Vagina (tissue), 2 donors: ENCODE measurements around the gene HSF2BP. TPM values are rescaled to one million over a fixed set of nuclear protein-coding genes. Genes with fewer than 3 reads are reported as not detected.
"Not testable (repeated sequence)": the region's sequence is repeated elsewhere in the genome, so short reads cannot be mapped to it uniquely, and the experiment has no call there.

ENCODE experiments used
- DNase-seq, 2 donors: peaks; one replicate each; pipeline ENCODE4 v3.0.0-alpha.2; 2017; ENCODE audit errors: extremely low spot score in 2 of 2
- H3K27ac ChIP-seq: fragments of 200-600 bp; sonication (generic); one replicate; pipeline ENCODE4 v1.5.1; 2019
- H3K27me3 ChIP-seq: fragments of 200-600 bp; sonication (generic); one replicate; pipeline ENCODE4 v1.5.1; 2019
- H3K36me3 ChIP-seq, 2 donors: fragments of 200-600 bp; sonication (generic); one replicate each; pipeline ENCODE4 v1.5.1; 2017 to 2019
- H3K4me1 ChIP-seq: fragments of 200-600 bp; sonication (generic); one replicate; pipeline ENCODE4 v1.5.1; 2019
- H3K4me3 ChIP-seq, 2 donors: fragments of 200-600 bp; sonication (generic); 1 replicate in 1 of 2; 2 replicates in 1 of 2; pipeline ENCODE4 v1.5.1; 2016 to 2019
- H3K9me3 ChIP-seq: fragments of 200-600 bp; sonication (generic); one replicate; pipeline ENCODE4 v1.5.1; 2019
- intact Hi-C: fragments of 100-400 bp; cut with DNase I; formaldehyde crosslinking; loops from one replicate; pipeline ENCODE4 v1.15.1; 2023
- total RNA-seq: library from RNA; depleted of rRNA; stranded (reverse); fragments of >200 nt; gene quantifications from one replicate; pipeline ENCODE4 v1.2.3, GENCODE V29; 2016

The HSF2BP gene
- total RNA-seq, 1 donor from 2014 or later = 2.7 TPM

GRCh38 chr21:43517701-43518100 is 141.6 kb downstream of the HSF2BP start:
- DNase-seq, H3K27ac ChIP-seq, H3K27me3 ChIP-seq, intact Hi-C loops, H3K4me1 ChIP-seq, H3K36me3 ChIP-seq, H3K9me3 ChIP-seq, H3K4me3 ChIP-seq: not testable (repeated sequence)

GRCh38 chr21:43516860-43517627 is 142.2 kb downstream of the HSF2BP start:
- DNase-seq, intact Hi-C loops, H3K4me1 ChIP-seq, H3K4me3 ChIP-seq, H3K27ac ChIP-seq, H3K27me3 ChIP-seq, H3K36me3 ChIP-seq, H3K9me3 ChIP-seq: not testable (repeated sequence)

- H3K36me3 ChIP-seq, DNase-seq, intact Hi-C loops, H3K27ac ChIP-seq, H3K27me3 ChIP-seq, H3K4me1 ChIP-seq, H3K4me3 ChIP-seq, H3K9me3 ChIP-seq: not testable (repeated sequence)
Measured at GRCh38 chr21:43516295-43516847, 142.9 kb downstream of the HSF2BP start.

DNA sequence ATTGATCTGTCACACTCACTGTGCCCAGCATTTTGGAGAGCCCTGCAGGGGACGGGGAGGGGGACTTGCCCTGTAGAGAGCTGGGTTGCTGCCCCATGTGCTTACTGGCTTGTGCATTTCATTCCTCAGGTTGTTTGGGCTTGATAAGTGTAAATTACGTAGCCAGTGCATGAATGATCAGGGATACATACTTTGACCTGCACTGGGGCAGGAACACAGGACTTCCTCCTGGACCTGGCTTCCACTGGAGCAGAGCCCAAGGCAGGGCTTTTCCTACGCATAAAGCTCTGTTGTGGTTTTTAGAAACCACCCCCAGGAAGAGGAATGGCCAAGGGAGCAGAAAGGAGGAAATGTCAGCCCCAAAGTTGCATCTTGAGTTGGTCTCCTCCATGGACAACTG is 144.5 kb downstream of the HSF2BP start:
- H3K36me3 ChIP-seq, intact Hi-C loops, H3K9me3 ChIP-seq, H3K4me1 ChIP-seq, H3K27me3 ChIP-seq, DNase-seq, H3K27ac ChIP-seq, H3K4me3 ChIP-seq: not testable (repeated sequence)

DNA sequence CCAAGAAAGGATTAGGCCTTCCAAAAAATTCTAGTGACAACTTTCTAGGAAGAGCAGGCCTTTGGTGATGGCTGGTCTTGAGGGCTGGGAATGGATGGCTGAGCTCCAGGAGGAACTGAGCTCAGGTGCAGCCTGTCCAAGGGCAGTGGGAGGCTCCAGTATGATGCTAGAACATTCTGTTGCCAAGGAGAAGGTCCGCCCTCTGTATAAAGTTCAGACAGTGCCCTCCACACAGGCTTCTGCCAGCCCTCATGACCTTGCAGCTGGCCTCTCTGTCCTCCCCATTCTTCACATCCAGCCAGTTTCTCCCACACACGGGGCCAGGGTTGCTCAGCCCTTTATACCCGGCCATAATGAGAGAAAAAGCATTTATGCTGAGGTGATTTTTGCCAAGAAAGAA is 146.3 kb downstream of the HSF2BP start:
- H3K27me3 ChIP-seq, H3K9me3 ChIP-seq, H3K4me3 ChIP-seq, intact Hi-C loops, H3K4me1 ChIP-seq, H3K36me3 ChIP-seq, H3K27ac ChIP-seq, DNase-seq: not testable (repeated sequence)

DNA sequence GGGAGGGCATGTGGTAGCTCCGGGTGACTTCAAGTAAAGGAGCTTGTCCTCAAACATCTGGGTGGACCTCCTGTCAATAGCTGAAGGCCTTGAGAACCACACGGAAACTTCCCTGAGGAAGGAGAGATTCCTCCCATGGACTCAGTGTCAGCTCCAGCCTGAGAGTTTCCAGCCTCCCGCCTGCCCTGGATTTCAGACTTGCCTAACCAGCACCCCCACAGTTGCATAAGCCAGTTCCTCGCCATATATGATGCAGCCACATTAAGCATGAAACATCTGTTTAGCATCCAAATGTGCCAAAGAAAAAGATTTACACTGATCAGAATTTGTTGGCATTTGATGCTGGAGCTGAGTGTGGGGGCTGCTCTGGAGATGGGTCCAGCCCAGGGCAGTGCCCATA is 148.1 kb downstream of the HSF2BP start:
- intact Hi-C loops, H3K36me3 ChIP-seq, DNase-seq: not testable (repeated sequence)

DNA sequence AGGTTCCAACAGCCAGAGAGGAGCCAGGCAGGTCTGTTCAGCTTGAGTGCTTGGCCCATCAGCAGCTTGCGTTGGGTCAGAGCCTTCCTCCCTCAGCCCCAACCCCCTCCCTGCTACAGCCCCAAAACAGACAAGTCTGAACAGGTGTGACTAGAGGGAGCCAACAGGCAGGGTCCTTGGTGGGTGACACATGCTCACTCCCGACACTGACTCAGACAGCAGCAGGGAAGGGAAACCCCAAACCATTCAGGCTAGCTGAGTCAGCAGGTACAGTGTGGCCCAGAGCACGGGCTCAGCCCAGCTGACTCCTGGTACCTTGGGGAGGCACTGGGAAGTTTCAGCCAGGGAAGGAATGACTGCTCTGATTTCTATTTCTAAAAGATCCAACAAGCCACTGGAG is 148.6 kb downstream of the HSF2BP start:
- intact Hi-C loops, H3K27ac ChIP-seq, H3K4me1 ChIP-seq, H3K27me3 ChIP-seq, H3K36me3 ChIP-seq, DNase-seq, H3K4me3 ChIP-seq, H3K9me3 ChIP-seq: not testable (repeated sequence)

More for the DNA sequence above, 148.1 kb downstream of the HSF2BP start:
- not testable (repeated sequence) for H3K27me3 ChIP-seq, H3K4me1 ChIP-seq, H3K27ac ChIP-seq, H3K4me3 ChIP-seq, H3K9me3 ChIP-seq

DNA sequence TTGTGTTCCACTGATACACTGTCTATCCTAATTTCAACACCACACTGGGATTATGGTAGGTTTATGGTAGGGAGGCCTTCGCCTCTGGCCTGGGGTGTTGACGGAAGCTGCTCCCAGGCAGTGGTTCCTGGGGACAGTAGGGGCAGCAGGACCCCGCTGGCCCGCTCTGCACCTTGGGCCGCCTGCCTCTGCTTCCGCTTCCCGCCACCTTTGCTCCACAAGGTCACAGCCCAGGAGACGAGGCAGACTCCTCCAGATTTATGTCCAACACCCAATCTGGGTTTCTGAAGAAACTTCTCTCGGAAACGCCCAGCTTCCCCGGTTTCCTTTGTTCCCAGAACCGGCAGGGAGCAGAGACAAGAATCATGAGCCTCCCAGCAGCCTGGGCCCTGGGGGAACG is 155.4 kb downstream of the HSF2BP start:
- H3K27ac ChIP-seq, H3K4me1 ChIP-seq, intact Hi-C loops, DNase-seq, H3K36me3 ChIP-seq, H3K27me3 ChIP-seq, H3K4me3 ChIP-seq, H3K9me3 ChIP-seq: not testable (repeated sequence)

GRCh38 chr21:43503075-43503750 is 156.1 kb downstream of the HSF2BP start:
- H3K4me1 ChIP-seq, H3K36me3 ChIP-seq, H3K4me3 ChIP-seq, intact Hi-C loops, H3K9me3 ChIP-seq, DNase-seq, H3K27me3 ChIP-seq, H3K27ac ChIP-seq: not testable (repeated sequence)

- H3K27ac ChIP-seq, intact Hi-C loops, H3K4me3 ChIP-seq, H3K36me3 ChIP-seq, H3K27me3 ChIP-seq, H3K4me1 ChIP-seq, H3K9me3 ChIP-seq, DNase-seq: not testable (repeated sequence)
Measured at GRCh38 chr21:43502407-43503071, 156.7 kb downstream of the HSF2BP start.

DNA sequence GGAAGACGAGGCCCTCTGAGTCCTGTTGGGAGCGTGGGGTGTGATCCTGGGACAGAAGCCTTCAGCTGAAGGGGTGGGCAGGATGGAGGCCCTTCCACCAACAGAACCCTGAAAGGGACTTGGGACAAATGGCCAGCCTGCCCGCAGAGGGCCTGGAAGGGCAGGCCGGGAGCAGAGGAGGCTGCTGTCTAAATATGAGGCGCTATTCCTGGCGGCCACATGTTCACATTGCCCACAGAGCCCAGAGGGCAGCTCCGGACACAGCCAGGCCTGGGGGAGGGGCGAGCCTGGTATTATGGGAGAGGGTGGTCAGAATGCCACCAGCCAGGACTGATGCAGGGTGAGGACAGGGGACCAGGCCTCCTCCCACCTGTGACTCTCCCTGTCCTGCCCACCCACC is 160.4 kb downstream of the HSF2BP start:
- DNase-seq, H3K4me1 ChIP-seq, H3K9me3 ChIP-seq, H3K36me3 ChIP-seq, intact Hi-C loops, H3K27ac ChIP-seq, H3K27me3 ChIP-seq, H3K4me3 ChIP-seq: not testable (repeated sequence)

DNA sequence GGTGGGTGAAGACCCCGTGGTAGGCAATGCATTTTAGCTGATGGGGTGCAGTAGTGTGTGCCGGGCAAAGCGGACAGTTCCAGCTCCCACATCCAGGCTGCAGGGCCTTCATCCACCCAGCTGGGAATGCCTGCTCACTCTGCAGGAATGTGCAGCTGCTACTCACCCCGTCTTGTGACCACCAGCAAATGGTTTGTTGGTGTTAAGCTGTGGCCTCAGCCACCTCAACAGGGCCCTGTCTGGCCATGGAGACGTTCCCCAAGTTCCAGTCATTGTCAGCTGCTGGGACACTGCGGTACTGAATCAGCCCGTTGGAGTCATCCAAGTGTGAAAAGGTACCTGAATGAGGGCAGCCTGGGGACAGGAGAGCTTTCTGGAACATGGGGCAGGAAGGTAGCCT is 161.2 kb downstream of the HSF2BP start:
- DNase-seq, H3K9me3 ChIP-seq, H3K27ac ChIP-seq, intact Hi-C loops, H3K4me3 ChIP-seq, H3K36me3 ChIP-seq, H3K4me1 ChIP-seq, H3K27me3 ChIP-seq: not testable (repeated sequence)

DNA sequence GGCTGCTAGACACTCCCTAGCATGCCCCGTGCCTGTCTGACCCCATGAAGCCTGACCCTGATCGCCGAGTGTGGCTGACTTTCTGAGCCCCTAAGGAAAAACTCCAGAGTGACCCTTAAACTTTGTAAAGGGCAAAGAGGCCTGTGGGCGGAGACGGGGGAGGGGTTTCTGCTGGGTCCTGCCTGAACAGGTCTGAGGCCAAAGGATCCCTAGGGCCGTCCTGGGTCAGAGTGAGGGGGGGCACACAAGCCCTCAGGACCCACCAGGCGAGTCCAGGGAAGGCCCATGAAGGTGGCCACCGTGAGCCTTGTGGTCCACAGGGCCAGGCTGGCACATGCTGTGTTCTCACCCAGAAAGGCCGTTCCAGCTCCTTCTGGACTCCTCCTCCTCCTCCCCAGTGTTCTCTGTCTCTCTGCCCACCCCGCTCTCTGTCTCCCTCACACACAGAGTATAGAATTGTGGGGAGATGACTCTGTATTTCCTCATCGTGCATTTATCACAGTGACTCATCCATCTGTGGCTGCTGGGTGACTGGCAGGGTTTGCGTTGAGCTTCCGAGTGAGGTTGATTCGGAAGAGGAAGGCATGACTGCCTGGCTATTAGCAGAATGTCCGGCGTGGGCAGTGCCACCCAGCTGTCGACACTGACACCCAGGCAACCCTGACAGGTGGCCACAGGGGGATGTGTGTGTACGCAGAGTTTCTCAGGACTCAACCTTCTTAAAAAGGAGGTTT is 164.8 kb downstream of the HSF2BP start:
- DNase-seq, H3K4me1 ChIP-seq, H3K36me3 ChIP-seq, intact Hi-C loops, H3K27ac ChIP-seq, H3K9me3 ChIP-seq, H3K4me3 ChIP-seq, H3K27me3 ChIP-seq: not testable (repeated sequence)
